Caco-2 (cell line): Measurements from ENCODE around the gene HLF. TPM values are rescaled to one million over a fixed set of nuclear protein-coding genes. Genes with fewer than 3 reads are reported as not detected.
A peak's percentile ranks its signal among the peaks of the same experiment; 100 is the strongest.

Experiments
- BruUV-seq: library from RNA; stranded (reverse); fragments of 400-500 nt; replicated peaks from 2 replicates; lab custom pipeline; 2021; lab: Mats Ljungman, UMichigan
- CTCF ChIA-PET: fragments of 300-600 bp; sonication (Branson Sonifier 250); formaldehyde crosslinking; loops from one replicate; lab custom pipeline; 2022; ENCODE audit warnings: antibody characterized with exemption; lab: Charles Lee
- POLR2A ChIA-PET: fragments of 300-600 bp; sonication (Branson Sonifier 250); formaldehyde crosslinking; loops from one replicate; lab custom pipeline; 2022; ENCODE audit warnings: antibody characterized with exemption; lab: Charles Lee
- DNase-seq, 2 experiments: peaks; one replicate each; pipeline versions ENCODE4 v3.0.0 to v3.0.0-alpha.2; 2020 to 2022
- H3K27me3 ChIP-seq: replicated peaks from 2 replicates; pipeline ENCODE4 v1.6.0; 2011; ENCODE audit warnings: low read length; ENCODE audit not compliant: control insufficient read depth, insufficient read depth
- H3K36me3 ChIP-seq: 2 replicates; pipeline ENCODE4 v1.5.1; 2011; ENCODE audit warnings: low read length; ENCODE audit not compliant: control insufficient read depth, insufficient read depth
- H3K4me1 ChIP-seq: fragments of 250-450 bp; sonication (Bioruptor Pico); 2 replicates; pipeline ENCODE4 v1.5.1; 2020; ENCODE audit warnings: mild to moderate bottlenecking
- H3K4me3 ChIP-seq: 2 replicates; pipeline ENCODE4 v1.5.1; 2011; ENCODE audit warnings: low read depth, mild to moderate bottlenecking, control low read depth, low read length
- H3K9me3 ChIP-seq: fragments of 250-450 bp; sonication (Bioruptor Pico); 2 replicates; pipeline ENCODE4 v1.5.1; 2020; ENCODE audit warnings: mild to moderate bottlenecking, moderate library complexity
- H3K27ac Mint-ChIP-seq: one replicate; pipeline ENCODE4 v1.8.0; 2022; ENCODE audit warnings: mixed read lengths; ENCODE audit not compliant: unreplicated experiment
- H3K27me3 Mint-ChIP-seq: one replicate; pipeline ENCODE4 v1.8.0; 2022; ENCODE audit warnings: mixed read lengths; ENCODE audit not compliant: insufficient read depth, unreplicated experiment
- H3K36me3 Mint-ChIP-seq: one replicate; pipeline ENCODE4 v1.8.0; 2022; ENCODE audit warnings: mild to moderate bottlenecking, mixed read lengths; ENCODE audit not compliant: insufficient read depth, unreplicated experiment
- H3K4me1 Mint-ChIP-seq: one replicate; pipeline ENCODE4 v1.8.0; 2022; ENCODE audit warnings: low read depth, mixed read lengths; ENCODE audit not compliant: unreplicated experiment
- H3K4me3 Mint-ChIP-seq: one replicate; pipeline ENCODE4 v1.8.0; 2022; ENCODE audit warnings: mild to moderate bottlenecking, moderate library complexity, mixed read lengths; ENCODE audit not compliant: unreplicated experiment
- H3K9me3 Mint-ChIP-seq: one replicate; pipeline ENCODE4 v1.8.0; 2022; ENCODE audit warnings: mixed read lengths; ENCODE audit not compliant: unreplicated experiment
- CTCF ChIP-seq, 2 experiments: fragments of 200-600 bp in 1 of 2; IDR thresholded peaks; 1 replicate in 1 of 2; 2 replicates in 1 of 2; pipeline versions ENCODE4 v1.5.1 to v1.8.0; 2011 to 2022; ENCODE audit warnings: antibody characterized with exemption in 1 of 2, control low read depth in 1 of 2, inconsistent platforms in 1 of 2, low read depth in 1 of 2, low read length in 1 of 2, mild to moderate bottlenecking in 1 of 2, moderate library complexity in 1 of 2; ENCODE audit not compliant: insufficient read depth in 1 of 2, severe bottlenecking in 1 of 2, unreplicated experiment in 1 of 2
- intact Hi-C: fragments of 100-400 bp; cut with micrococcal nuclease; formaldehyde crosslinking; loops from one replicate; pipeline ENCODE4 v1.10.0; 2022; ENCODE audit not compliant: unreplicated experiment
- total RNA-seq: library from RNA; stranded (reverse); gene quantifications from 2 replicates; pipeline ENCODE4 v1.2.3, GENCODE V29; 2022

HLF gene
- total RNA-seq, 1 experiment from 2014 or later, result 19.8 TPM

- no peak for TF ChIP-seq CTCF (IDR thresholded peaks at IDR 0.05; ENCODE audit: insufficient read depth in 1 of 2, low read depth in 1 of 2, low read length in 1 of 2, severe bottlenecking in 1 of 2, unreplicated experiment in 1 of 2)
- DNase-seq, result no peak
- Histone ChIP-seq H3K27me3 (no peaks in the 10 kb centered on the region), H3K36me3 (no peaks in the 10 kb centered on the region), H3K4me3 (no peak overlapping the region), H3K4me1 (peaks cover 20% of the 10 kb centered on the region), H3K9me3 (no peaks in the 10 kb centered on the region)
- no peaks in the 10 kb centered on the region for H3K9me3 Mint-ChIP-seq
- peaks cover 13% of the 10 kb centered on the region for H3K4me1 Mint-ChIP-seq
- intact Hi-C loops, result no loop called here
- no TSS peak for BruUV-seq
- ChIA-PET POLR2A (no interaction called here), CTCF (no interaction called here)
- peak overlapping the region; percentile 20 for H3K27ac Mint-ChIP-seq
- no peaks in the 10 kb centered on the region for H3K27me3 Mint-ChIP-seq
- H3K36me3 Mint-ChIP-seq, result peaks cover 15% of the 10 kb centered on the region
- no peak overlapping the region for H3K4me3 Mint-ChIP-seq
Observed at GRCh38 chr17:55294042-55294751, 29.4 kb downstream of the HLF start.

- Histone ChIP-seq H3K4me3 (no peak overlapping the region), H3K27me3 (no peaks in the 10 kb centered on the region), H3K9me3 (no peaks in the 10 kb centered on the region), H3K4me1 (peaks cover 20% of the 10 kb centered on the region), H3K36me3 (no peaks in the 10 kb centered on the region)
- peak; percentile 70 to 84 for DNase-seq
- peak; percentile 89 to 92 for TF ChIP-seq CTCF (IDR thresholded peaks at IDR 0.05; ENCODE audit: insufficient read depth in 1 of 2, low read depth in 1 of 2, low read length in 1 of 2, severe bottlenecking in 1 of 2, unreplicated experiment in 1 of 2)
- H3K4me1 Mint-ChIP-seq, result peaks cover 13% of the 10 kb centered on the region
- no TSS peak for BruUV-seq
- no peaks in the 10 kb centered on the region for H3K27me3 Mint-ChIP-seq
- POLR2A ChIA-PET, result no interaction called here
- intact Hi-C loops, result loop anchor here (1.0 to 2.0 kb wide), 6 partner anchors 8 to 302 kb away; partner anchors contain the start of gene HLF
- H3K4me3 Mint-ChIP-seq, result peak overlapping the region; percentile 35
- no peaks in the 10 kb centered on the region for H3K9me3 Mint-ChIP-seq
- peak overlapping the region; percentile 20 for H3K27ac Mint-ChIP-seq
- peaks cover 7% of the 10 kb centered on the region for H3K36me3 Mint-ChIP-seq
- CTCF ChIA-PET, result interaction anchor here (1.0 to 1.6 kb wide), 5 partner anchors 29 to 59 kb away, joined by 3 to 9 read pairs (median 3); no protein-coding TSS in a partner anchor
Observed at GRCh38 chr17:55295411-55296170, 30.8 kb downstream of the HLF start.

- Histone ChIP-seq H3K36me3 (no peaks in the 10 kb centered on the region), H3K27me3 (no peaks in the 10 kb centered on the region), H3K4me1 (peaks cover 20% of the 10 kb centered on the region), H3K4me3 (no peak overlapping the region), H3K9me3 (no peaks in the 10 kb centered on the region)
- no peak overlapping the region for H3K27ac Mint-ChIP-seq
- H3K9me3 Mint-ChIP-seq, result no peaks in the 10 kb centered on the region
- DNase-seq, result no peak
- no peaks in the 10 kb centered on the region for H3K27me3 Mint-ChIP-seq
- H3K4me1 Mint-ChIP-seq, result peaks cover 13% of the 10 kb centered on the region
- ChIA-PET POLR2A (no interaction called here), CTCF (interaction anchor here (1.0 to 1.6 kb wide), 5 partner anchors 30 to 58 kb away, joined by 3 to 9 read pairs (median 3); no protein-coding TSS in a partner anchor)
- TF ChIP-seq CTCF (IDR thresholded peaks at IDR 0.05; ENCODE audit: insufficient read depth in 1 of 2, low read depth in 1 of 2, low read length in 1 of 2, severe bottlenecking in 1 of 2, unreplicated experiment in 1 of 2), result no peak
- BruUV-seq, result no TSS peak
- peaks cover 6% of the 10 kb centered on the region for H3K36me3 Mint-ChIP-seq
- H3K4me3 Mint-ChIP-seq, result no peak overlapping the region
- intact Hi-C loops, result loop anchor here (1.0 to 2.0 kb wide), 5 partner anchors 32 to 303 kb away; partner anchors contain the start of gene HLF
Observed at GRCh38 chr17:55296171-55296695, 31.5 kb downstream of the HLF start.
